GM19328 (cell line): ENCODE data around the gene MSS51.

Source experiments
- ATAC-seq: cut with Tn5 transposase; IDR thresholded peaks from one replicate; pipeline ENCODE4 v1.9.1; 2021; ENCODE audit warnings: mild to moderate bottlenecking, moderate library complexity; ENCODE audit not compliant: unreplicated experiment

MSS51 gene

DNA sequence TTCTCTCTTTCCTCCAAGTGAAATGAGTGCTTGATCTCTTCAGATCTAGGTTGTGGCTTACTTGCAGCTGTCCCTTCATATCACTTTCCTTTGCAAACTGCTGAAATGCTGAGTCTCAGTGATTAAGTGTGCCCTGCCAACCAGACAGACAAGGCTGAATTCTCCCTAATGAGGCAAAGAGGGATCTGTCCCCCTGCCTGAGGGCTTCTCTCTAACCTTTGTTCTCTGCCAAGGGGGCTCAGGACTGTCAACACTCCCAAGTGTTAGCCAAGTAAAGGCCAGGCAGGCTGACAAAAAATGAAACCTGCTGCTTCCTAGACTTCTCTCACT, at the start of gene MSS51:
Gene MSS51, minus strand, starts transcription at position 24 of the 330 bp plus-strand sequence. CDS start 5,277 bp downstream, outside the sequence.
- ATAC-seq, result no peak

DNA sequence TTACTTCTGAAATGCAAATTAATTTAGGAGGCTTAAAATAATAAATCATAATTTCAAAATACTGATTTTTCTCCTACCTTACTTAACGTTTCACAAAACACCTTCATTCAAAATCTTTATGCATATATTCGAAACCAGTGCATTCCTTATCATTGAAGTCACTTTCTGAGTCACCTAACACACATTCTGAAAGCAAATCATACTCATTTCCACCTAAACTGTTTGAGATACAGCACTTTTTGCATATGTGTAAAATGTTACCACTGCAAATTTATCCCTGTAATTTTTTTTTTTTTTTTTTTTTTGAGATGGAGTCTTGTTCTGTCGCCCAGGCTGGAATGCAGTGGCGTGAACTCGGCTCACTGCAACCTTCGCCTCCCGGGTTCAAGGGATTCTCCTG, 46.8 kb upstream of the MSS51 start:
- ATAC-seq, result no peak

GRCh38 chr10:73478636-73479035, 45.3 kb upstream of the MSS51 start:
- ATAC-seq, result no peak

DNA sequence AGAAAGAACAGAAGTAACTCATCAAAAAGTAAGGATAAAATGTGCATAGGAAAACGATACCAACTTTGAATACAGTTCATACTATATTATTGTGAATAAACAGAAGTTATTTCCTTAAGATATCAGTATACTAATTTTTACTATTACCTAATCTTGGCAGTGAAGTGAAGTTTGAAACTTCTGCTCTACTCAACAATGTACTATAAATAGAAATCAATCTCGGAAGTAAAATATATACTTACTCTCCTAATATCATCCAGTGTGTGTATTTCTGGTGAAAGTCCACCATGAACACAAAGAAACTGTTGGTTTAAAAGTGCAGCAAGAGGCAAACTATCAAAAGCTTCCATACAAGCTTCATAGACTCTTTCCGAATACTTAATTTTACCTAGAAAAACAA, 37.9 kb upstream of the MSS51 start:
- no peak for ATAC-seq

DNA sequence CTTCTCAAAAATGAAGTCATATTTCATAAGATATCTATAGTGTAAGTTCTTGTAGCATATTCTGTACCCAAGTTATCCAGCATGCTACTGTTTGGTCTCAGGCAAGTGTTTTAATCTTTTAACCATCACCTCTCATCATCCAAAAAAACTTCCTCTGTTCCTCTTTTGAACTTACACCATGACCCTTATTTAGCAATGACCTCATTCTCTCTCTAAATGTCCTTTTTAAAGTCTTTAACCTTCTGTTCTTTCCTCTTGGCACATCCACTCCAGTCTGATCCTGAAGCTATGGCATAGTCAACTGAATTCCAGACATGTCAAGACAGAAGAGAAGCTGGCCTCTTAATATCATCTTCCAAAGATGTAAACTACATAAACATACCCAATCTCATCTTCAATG, 36.2 kb upstream of the MSS51 start:
- no peak for ATAC-seq

GRCh38 chr10:73467206-73467605, 33.8 kb upstream of the MSS51 start:
- no peak for ATAC-seq

- ATAC-seq, result no peak
These were observed 32.8 kb upstream of the MSS51 start for GRCh38 chr10:73465978-73466726.

DNA sequence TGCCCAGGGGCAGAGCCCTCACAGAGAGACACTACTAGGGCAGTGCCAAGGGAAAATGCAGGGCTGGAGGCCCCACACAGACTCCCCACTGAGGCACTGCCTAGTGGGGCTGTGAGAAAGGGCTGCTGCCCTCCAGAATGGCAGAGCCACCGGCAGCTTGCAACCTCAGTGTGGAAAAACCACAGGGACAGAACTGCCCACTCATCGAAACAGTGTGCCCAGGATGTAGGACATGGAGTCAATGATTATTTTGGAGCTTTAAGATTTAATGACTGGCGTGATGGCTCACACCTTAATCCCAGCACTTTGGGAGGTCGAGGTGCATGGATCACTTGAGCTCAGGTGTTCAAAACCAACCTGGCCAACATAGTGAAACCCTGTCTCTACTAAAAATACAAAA, 27.5 kb upstream of the MSS51 start:
- no peak for ATAC-seq

- no peak for ATAC-seq
These were observed 26.4 kb upstream of the MSS51 start for GRCh38 chr10:73459683-73460314.

DNA sequence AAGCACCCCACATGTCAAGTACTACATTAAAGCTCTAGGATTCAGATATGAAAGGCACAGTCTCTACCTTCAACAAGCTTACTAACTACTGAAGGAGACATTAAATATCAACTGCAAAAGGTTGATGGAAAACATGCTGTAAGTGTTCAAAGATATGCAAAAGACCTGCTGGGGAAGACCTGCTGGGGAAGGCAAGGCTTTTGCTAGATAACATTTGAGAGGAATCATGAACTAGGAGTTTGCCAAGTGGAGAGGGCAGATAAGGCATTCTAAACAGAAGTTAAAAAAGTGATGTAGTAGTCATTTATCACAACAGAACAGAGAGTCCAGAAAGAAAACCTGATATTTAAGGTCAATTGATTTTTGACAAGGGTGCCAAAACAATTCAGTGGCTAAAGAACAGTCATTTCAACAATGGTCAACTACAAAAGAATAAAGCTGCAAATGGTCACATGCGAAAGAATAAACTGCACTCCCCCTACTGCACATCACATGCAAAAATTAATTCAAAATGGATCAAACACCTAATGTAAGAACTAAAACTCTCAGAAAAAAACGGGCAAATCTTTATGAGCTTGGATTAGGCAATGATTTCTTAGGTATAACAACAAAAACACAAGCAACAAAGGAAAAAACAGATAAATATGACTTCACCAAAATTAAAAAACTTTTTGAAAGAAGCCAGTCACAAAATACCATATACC, 23.0 kb upstream of the MSS51 start:
- ATAC-seq, result no peak

DNA sequence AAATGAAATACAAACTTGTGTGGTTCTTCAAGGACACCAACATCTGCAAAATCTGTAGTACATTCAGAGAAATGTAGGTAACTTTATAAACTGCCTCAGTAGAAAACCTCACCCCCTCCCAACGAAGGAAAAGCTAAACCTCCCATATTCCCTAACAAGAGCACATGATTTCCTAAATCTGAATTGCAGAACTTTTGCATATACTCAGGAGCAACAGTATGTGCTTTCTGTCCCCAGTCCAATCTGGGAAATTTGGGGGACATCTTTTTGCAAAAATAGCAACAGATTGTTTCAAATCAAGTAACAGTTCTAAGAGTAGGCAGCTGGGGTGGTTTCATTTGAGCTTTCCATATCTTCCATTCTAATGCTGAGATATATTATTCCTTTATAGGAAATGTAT, 15.8 kb upstream of the MSS51 start:
- ATAC-seq, result no peak

- ATAC-seq, result no peak
These were observed 15.0 kb upstream of the MSS51 start for GRCh38 chr10:73448384-73448783.

GRCh38 chr10:73446926-73447325, 13.6 kb upstream of the MSS51 start:
- no peak for ATAC-seq

GRCh38 chr10:73444457-73444856, 11.1 kb upstream of the MSS51 start:
- no peak for ATAC-seq

DNA sequence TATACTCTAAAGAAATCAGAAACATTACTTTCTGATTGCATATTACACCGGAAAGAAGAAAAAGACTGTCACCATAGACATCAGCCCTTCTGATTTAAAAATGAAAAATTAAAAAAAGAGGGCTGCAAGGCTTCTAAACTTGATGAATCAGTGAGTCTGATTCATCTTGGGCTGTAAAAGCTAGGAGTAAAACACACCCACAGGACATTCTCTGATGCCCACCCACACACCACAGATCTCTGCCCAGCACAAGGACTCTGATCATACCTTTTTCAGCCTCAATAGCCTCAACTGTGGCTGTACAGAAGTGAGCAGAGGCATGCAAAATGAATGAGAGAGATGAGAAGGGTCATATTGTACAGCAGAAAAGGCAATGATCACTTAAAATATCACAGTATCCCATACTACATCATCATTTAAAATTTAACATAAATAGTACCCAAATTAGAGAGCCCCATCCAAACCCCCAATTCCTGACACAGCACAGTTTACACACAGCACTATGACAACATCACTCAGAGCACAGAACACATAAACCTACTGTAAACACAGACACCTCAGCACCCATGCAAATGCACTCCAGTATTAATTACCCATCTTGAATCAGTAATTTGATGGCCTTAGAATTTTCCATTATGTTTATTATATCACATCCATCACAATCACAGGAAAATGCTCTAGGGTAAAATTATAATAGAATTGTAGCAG, 6.4 kb upstream of the MSS51 start:
- ATAC-seq, result no peak

- ATAC-seq, result no peak
These were observed 5.7 kb upstream of the MSS51 start for GRCh38 chr10:73439055-73439454.

GRCh38 chr10:73432646-73433537, 469 bp downstream of the MSS51 start:
- ATAC-seq, result no peak

DNA sequence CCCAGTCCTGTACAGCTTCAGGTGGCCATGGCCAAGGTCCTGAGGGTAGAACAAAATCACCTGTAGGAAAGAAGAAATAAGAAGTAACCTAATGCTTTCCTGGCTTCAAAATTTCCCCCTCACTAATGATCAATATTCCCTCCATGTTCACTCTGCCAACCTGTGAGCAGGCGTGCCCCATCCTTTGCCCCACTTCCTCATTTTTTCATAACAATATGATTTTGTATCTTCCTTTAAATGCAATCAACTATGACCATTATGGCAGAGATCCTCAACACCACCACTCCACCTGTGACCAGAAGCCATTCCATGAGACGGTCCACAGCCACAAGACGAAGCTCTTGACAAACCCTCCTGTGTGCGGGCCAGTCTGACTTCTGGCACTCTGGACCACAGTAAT, 7.0 kb downstream of the MSS51 start:
- no peak for ATAC-seq

GRCh38 chr10:73424478-73424877, 8.9 kb downstream of the MSS51 start:
- ATAC-seq, result no peak

GRCh38 chr10:73423309-73423708, 10.1 kb downstream of the MSS51 start:
- ATAC-seq, result no peak

DNA sequence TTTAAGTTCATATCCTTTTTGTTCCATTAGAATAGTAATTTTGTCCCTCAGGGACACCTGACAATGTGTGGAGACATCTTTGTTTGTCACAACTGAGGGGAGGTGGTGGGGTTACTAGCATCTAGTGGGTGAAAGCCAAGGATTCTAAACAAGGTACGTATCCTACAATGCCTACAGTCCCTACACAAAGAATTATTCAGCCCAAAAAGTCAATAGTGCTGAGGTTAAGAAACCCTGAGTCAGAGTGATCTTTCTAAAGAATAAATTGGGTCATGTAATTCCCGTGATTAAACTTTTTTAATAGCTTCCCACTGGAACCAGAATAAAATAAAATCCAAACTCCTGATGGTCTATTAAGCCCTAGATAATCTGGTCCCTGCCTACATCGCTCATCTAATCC, 16.8 kb downstream of the MSS51 start:
- no peak for ATAC-seq
